WERI-Rb-1 (cell line): ENCODE measurements around the gene GPC5.
A peak's percentile ranks its signal among the peaks of the same experiment; 100 is the strongest.

Experiments
- DNase-seq: peaks from one replicate; pipeline ENCODE4 v3.0.0-alpha.2; 2020
- H3K27ac ChIP-seq: fragments of 250-450 bp; sonication (Bioruptor Pico); 2 replicates; pipeline ENCODE4 v1.5.1; 2020; ENCODE audit warnings: mild to moderate bottlenecking, moderate library complexity
- H3K27me3 ChIP-seq: fragments of 250-450 bp; sonication (Bioruptor Pico); 2 replicates; pipeline ENCODE4 v1.5.1; 2021; ENCODE audit warnings: mild to moderate bottlenecking, low read depth, moderate library complexity; ENCODE audit not compliant: insufficient read depth, severe bottlenecking
- H3K36me3 ChIP-seq: fragments of 250-450 bp; sonication (Bioruptor Pico); 2 replicates; pipeline ENCODE4 v1.5.1; 2020; ENCODE audit warnings: mild to moderate bottlenecking, moderate library complexity
- H3K4me3 ChIP-seq: 2 replicates; pipeline ENCODE4 v1.5.1; 2011; ENCODE audit warnings: low read depth, mild to moderate bottlenecking, control low read depth, low read length
- H3K9me3 ChIP-seq: fragments of 250-450 bp; sonication (Bioruptor Pico); 2 replicates; pipeline ENCODE4 v1.5.1; 2021; ENCODE audit warnings: mild to moderate bottlenecking, moderate library complexity; ENCODE audit not compliant: severe bottlenecking
- CTCF ChIP-seq: IDR thresholded peaks from 2 replicates; pipeline ENCODE4 v1.5.1; 2011; ENCODE audit warnings: low read depth, mild to moderate bottlenecking, control low read depth, inconsistent platforms, low read length

GPC5 gene

GRCh38 chr13:92553470-92554114, 1155.2 kb downstream of the GPC5 start:
- DNase-seq, result no peak
- H3K27ac ChIP-seq, result no peak overlapping the region

GRCh38 chr13:92560883-92561282, 1162.5 kb downstream of the GPC5 start:
- no peak for TF ChIP-seq CTCF
- H3K27ac ChIP-seq, result no peak overlapping the region
- DNase-seq, result no peak
- H3K4me3 ChIP-seq, result no peak overlapping the region
- H3K36me3 ChIP-seq, result no peaks in the 10 kb centered on the region
- no peaks in the 10 kb centered on the region for H3K9me3 ChIP-seq
- H3K27me3 ChIP-seq, result no peaks in the 10 kb centered on the region

More at GRCh38 chr13:92553470-92554114, 1155.2 kb downstream of the GPC5 start:
- no peak overlapping the region for H3K4me3 ChIP-seq
- no peaks in the 10 kb centered on the region for H3K36me3 ChIP-seq
- H3K9me3 ChIP-seq, result no peaks in the 10 kb centered on the region
- no peak for TF ChIP-seq CTCF
- H3K27me3 ChIP-seq, result no peaks in the 10 kb centered on the region

GRCh38 chr13:92564942-92565341, 1166.5 kb downstream of the GPC5 start:
- no peaks in the 10 kb centered on the region for H3K36me3 ChIP-seq
- H3K4me3 ChIP-seq, result no peak overlapping the region
- no peak overlapping the region for H3K27ac ChIP-seq
- no peak for DNase-seq
- TF ChIP-seq CTCF, result no peak
- H3K27me3 ChIP-seq, result no peaks in the 10 kb centered on the region
- no peaks in the 10 kb centered on the region for H3K9me3 ChIP-seq

GRCh38 chr13:92566767-92567166, 1168.3 kb downstream of the GPC5 start:
- Histone ChIP-seq H3K36me3 (no peaks in the 10 kb centered on the region), H3K9me3 (no peaks in the 10 kb centered on the region), H3K27me3 (no peaks in the 10 kb centered on the region), H3K27ac (no peak overlapping the region), H3K4me3 (no peak overlapping the region)
- DNase-seq, result no peak
- no peak for TF ChIP-seq CTCF

- Histone ChIP-seq H3K27me3 (no peaks in the 10 kb centered on the region), H3K27ac (no peak overlapping the region), H3K9me3 (no peaks in the 10 kb centered on the region), H3K36me3 (no peaks in the 10 kb centered on the region), H3K4me3 (no peak overlapping the region)
- no peak for TF ChIP-seq CTCF
- DNase-seq, result no peak
Measured at GRCh38 chr13:92572190-92572589, 1173.8 kb downstream of the GPC5 start.

GRCh38 chr13:92573467-92574057, 1175.1 kb downstream of the GPC5 start:
- Histone ChIP-seq H3K27me3 (no peaks in the 10 kb centered on the region), H3K9me3 (no peaks in the 10 kb centered on the region), H3K36me3 (no peaks in the 10 kb centered on the region), H3K4me3 (no peak overlapping the region), H3K27ac (no peak overlapping the region)
- peak; percentile 43 for DNase-seq
- peak; percentile 30; the same call in 1 of the 2 replicates for TF ChIP-seq CTCF
